Loucy (cell line): ENCODE measurements around the gene NODAL.

Source experiments
- EZH2phosphoT487 ChIP-seq: fragments of 200-600 bp; IDR thresholded peaks from 2 replicates; pipeline ENCODE4 v1.6.1; 2018; ENCODE audit warnings: antibody characterized with exemption, mild to moderate bottlenecking, moderate library complexity, borderline replicate concordance
- TF ChIP-seq, protein P1 (sequence below): fragments of 200-600 bp; sonication (generic); conservative IDR thresholded peaks from 2 replicates; pipeline ENCODE4 v1.5.1; 2014; ENCODE audit warnings: mild to moderate bottlenecking, antibody characterized with exemption, low read length

DNA sequence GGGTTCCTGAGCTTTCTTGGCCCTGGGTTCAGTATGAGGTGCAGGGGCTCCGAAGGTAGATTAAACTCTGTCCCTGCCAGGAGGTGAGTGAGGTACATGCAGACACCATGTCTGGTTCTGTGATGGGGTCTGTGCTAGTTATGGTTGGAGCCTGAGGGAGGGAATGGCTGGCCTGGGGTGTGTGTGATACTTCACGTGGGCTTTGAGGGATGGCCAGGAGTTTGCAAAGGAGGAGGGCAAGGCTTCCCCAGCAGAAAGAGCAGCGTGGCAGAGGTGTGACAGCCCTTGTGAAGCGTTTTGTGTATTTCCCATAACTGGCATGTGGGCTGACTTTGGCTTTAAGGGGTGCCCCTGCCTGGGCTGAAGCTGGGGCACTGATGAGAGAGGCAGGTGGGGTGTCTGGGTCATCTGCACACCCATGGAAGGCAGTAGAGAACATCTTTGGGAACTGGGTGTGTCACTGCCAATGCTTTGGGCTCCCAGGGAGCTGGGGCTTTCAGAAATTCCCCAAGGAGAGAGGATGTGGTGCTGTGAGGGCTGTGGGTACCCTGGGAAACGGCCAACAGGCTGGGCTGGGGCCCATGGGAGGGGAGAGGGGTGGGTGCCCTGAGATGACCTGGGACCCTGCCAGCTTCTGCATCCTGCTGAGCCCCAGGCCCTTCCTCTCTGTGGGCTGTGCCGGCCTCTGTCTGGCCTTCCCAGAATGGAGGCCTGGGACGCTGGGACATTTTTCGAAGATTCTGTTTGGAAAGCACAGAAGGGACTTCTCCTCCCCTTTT, 41.7 kb upstream of the NODAL start:
- TF ChIP-seq, protein P1, sequence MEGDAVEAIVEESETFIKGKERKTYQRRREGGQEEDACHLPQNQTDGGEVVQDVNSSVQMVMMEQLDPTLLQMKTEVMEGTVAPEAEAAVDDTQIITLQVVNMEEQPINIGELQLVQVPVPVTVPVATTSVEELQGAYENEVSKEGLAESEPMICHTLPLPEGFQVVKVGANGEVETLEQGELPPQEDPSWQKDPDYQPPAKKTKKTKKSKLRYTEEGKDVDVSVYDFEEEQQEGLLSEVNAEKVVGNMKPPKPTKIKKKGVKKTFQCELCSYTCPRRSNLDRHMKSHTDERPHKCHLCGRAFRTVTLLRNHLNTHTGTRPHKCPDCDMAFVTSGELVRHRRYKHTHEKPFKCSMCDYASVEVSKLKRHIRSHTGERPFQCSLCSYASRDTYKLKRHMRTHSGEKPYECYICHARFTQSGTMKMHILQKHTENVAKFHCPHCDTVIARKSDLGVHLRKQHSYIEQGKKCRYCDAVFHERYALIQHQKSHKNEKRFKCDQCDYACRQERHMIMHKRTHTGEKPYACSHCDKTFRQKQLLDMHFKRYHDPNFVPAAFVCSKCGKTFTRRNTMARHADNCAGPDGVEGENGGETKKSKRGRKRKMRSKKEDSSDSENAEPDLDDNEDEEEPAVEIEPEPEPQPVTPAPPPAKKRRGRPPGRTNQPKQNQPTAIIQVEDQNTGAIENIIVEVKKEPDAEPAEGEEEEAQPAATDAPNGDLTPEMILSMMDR, result no peak
- TF ChIP-seq EZH2phosphoT487, result no peak
